ENCODE data around the gene CACFD1.

CACFD1 gene

GRCh38 chr9:133454325-133454724 lies 5.5 kb upstream of the CACFD1 start:
- no peak for TF ChIP-seq CTCF (IDR thresholded peaks at IDR 0.05; ENCODE audit: extremely low read depth, insufficient read depth, missing control alignments)
- no peak for DNase-seq (ENCODE audit: low spot score)
- in situ Hi-C loops (cut with MboI; ENCODE audit: low pct_unique_long_range_greater_than_20kb, low sequenced_read_pairs, unreplicated experiment): no loop called here

GRCh38 chr9:133454943-133455673 lies 4.7 kb upstream of the CACFD1 start:
- DNase-seq (ENCODE audit: low spot score): no peak
- in situ Hi-C loops (cut with MboI; ENCODE audit: low pct_unique_long_range_greater_than_20kb, low sequenced_read_pairs, unreplicated experiment): no loop called here
- no peak for TF ChIP-seq CTCF (IDR thresholded peaks at IDR 0.05; ENCODE audit: extremely low read depth, insufficient read depth, missing control alignments)

DNA sequence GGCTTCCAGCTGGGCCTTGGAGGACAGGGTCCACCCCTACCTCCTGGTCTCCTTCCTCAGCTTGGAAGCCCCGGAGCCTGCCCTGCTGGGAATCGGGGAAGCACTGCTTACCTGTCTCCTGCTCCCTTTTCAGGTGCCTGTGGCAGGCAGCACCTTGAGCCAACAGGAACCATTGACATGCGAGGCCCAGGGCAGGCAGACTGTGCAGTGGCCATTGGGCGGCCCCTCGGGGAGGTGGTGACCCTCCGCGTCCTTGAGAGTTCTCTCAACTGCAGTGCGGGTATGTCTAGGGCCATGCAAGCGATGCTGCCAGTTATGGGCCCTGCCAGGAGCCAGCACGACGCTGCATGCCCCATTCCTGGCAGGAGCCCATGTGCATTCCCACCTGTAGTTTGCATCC lies 3.8 kb upstream of the CACFD1 start:
- in situ Hi-C loops (cut with MboI; ENCODE audit: low pct_unique_long_range_greater_than_20kb, low sequenced_read_pairs, unreplicated experiment): no loop called here
- no peak for DNase-seq (ENCODE audit: low spot score)
- TF ChIP-seq CTCF (IDR thresholded peaks at IDR 0.05; ENCODE audit: extremely low read depth, insufficient read depth, missing control alignments): no peak

DNA sequence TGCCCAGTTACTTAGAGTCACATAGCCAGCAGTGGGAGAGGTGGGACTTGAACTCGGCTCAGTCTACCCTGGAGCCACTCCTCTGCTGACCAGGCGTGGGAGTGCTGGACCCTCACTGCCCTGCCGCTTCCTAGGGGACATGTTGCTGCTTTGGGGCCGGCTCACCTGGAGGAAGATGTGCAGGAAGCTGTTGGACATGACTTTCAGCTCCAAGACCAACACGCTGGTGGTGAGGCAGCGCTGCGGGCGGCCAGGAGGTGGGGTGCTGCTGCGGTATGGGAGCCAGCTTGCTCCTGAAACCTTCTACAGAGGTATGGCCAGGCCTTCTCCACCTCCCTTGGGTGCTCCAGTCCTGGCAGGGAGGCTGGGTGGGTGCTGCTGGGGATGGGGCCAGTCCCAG lies 3.4 kb upstream of the CACFD1 start:
- no peak for TF ChIP-seq CTCF (IDR thresholded peaks at IDR 0.05; ENCODE audit: extremely low read depth, insufficient read depth, missing control alignments)
- in situ Hi-C loops (cut with MboI; ENCODE audit: low pct_unique_long_range_greater_than_20kb, low sequenced_read_pairs, unreplicated experiment): no loop called here
- DNase-seq (ENCODE audit: low spot score): no peak

DNA sequence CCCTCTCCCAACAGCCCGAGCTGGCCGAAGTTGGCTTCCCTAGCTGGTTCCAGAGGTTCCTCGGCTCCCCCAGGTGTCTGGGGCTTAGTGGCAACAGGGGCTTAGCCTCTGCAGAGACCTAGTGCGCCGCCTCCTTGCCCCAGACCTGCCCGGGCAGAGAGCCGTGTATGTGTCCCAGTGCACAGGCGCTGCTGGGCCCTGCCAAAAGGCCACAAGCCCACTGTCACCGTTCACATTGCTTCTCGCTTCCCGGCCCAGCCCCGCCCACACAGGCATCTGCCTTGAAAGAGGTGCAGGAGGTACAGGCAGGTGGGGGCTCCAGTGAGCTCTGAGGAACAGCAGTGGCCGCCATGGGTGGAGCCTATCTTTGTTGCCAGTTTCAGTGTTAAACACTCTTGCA lies 2.5 kb upstream of the CACFD1 start:
- in situ Hi-C loops (cut with MboI; ENCODE audit: low pct_unique_long_range_greater_than_20kb, low sequenced_read_pairs, unreplicated experiment): no loop called here
- no peak for TF ChIP-seq CTCF (IDR thresholded peaks at IDR 0.05; ENCODE audit: extremely low read depth, insufficient read depth, missing control alignments)
- no peak for DNase-seq (ENCODE audit: low spot score)

DNA sequence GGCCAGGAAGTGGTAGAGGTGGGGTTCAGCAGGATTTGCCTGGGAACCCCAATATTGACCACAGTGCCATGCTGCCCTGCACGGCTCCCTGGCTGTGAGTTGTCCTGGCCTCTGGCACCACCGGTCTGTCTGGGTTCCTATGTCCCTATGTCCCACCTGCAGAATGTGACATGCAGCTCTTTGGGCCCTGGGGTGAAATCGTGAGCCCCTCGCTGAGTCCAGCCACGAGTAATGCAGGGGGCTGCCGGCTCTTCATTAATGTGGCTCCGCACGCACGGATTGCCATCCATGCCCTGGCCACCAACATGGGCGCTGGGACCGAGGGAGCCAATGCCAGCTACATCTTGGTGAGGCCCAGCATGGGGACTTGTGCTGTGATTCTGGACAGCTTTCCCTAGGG lies 2.0 kb upstream of the CACFD1 start:
- DNase-seq (ENCODE audit: low spot score): no peak
- TF ChIP-seq CTCF (IDR thresholded peaks at IDR 0.05; ENCODE audit: extremely low read depth, insufficient read depth, missing control alignments): no peak
- in situ Hi-C loops (cut with MboI; ENCODE audit: low pct_unique_long_range_greater_than_20kb, low sequenced_read_pairs, unreplicated experiment): no loop called here
